HCT116 (cell line): Measurements from ENCODE around the gene ANXA3.

ENCODE experiments used
- POLR2A ChIP-seq: IDR thresholded peaks from 2 replicates; pipeline ENCODE4 v1.7.0; 2011; ENCODE audit warnings: borderline replicate concordance; ENCODE audit not compliant: insufficient read depth, insufficient read length; ENCODE audit errors: extremely low read depth
- POLR2AphosphoS5 ChIP-seq: IDR thresholded peaks from 2 replicates; pipeline ENCODE4 v1.6.1; 2011; ENCODE audit warnings: mild to moderate bottlenecking, low read depth, low read length, moderate library complexity
- SIN3A ChIP-seq: IDR thresholded peaks from 2 replicates; pipeline ENCODE4 v1.6.1; 2012; ENCODE audit warnings: low read depth
- SP1 ChIP-seq: IDR thresholded peaks from 2 replicates; pipeline ENCODE4 v1.6.1; 2012; ENCODE audit warnings: low read depth
- TCF7L2 ChIP-seq: IDR thresholded peaks from 2 replicates; pipeline ENCODE4 v1.7.0; 2011; ENCODE audit warnings: borderline replicate concordance, inconsistent platforms; ENCODE audit not compliant: insufficient read depth, insufficient read length; ENCODE audit errors: extremely low read depth
- YY1 ChIP-seq: IDR thresholded peaks from 2 replicates; pipeline ENCODE4 v1.6.1; 2011; ENCODE audit warnings: low read length, low read depth, moderate library complexity, mild to moderate bottlenecking; ENCODE audit not compliant: insufficient replicate concordance; ENCODE audit errors: extremely low read depth
- ZNF274 ChIP-seq: fragments of 200-500 bp; sonication (Bioruptor generic); IDR thresholded peaks from 2 replicates; pipeline ENCODE4 v1.6.1; 2014; ENCODE audit warnings: mild to moderate bottlenecking, low read depth, low read length, inconsistent platforms
- TF ChIP-seq, protein P1 (sequence below), 3 experiments: fragments of 200-600 bp in 1 of 3; sonication (generic) in 1 of 3; IDR thresholded peaks in 2 of 3; conservative IDR thresholded peaks in 1 of 3; 2 replicates each; pipeline ENCODE4 v1.5.1; 2012 to 2017; ENCODE audit warnings: low read depth in 2 of 3, low read length in 2 of 3, antibody characterized with exemption in 1 of 3, borderline replicate concordance in 1 of 3, control low read depth in 1 of 3, mild to moderate bottlenecking in 1 of 3, mixed read lengths in 1 of 3, mixed run types in 1 of 3, moderate library complexity in 1 of 3; ENCODE audit not compliant: insufficient read depth in 1 of 3
- TF ChIP-seq, protein P2 (sequence below): IDR thresholded peaks from 2 replicates; pipeline ENCODE4 v1.6.1; 2011; ENCODE audit warnings: mild to moderate bottlenecking, low read length, moderate library complexity; ENCODE audit not compliant: insufficient replicate concordance; ENCODE audit errors: extremely low read depth
- TF ChIP-seq, protein P3 (sequence below): IDR thresholded peaks from 2 replicates; pipeline ENCODE4 v1.6.1; 2012; ENCODE audit warnings: low read depth

DNA sequence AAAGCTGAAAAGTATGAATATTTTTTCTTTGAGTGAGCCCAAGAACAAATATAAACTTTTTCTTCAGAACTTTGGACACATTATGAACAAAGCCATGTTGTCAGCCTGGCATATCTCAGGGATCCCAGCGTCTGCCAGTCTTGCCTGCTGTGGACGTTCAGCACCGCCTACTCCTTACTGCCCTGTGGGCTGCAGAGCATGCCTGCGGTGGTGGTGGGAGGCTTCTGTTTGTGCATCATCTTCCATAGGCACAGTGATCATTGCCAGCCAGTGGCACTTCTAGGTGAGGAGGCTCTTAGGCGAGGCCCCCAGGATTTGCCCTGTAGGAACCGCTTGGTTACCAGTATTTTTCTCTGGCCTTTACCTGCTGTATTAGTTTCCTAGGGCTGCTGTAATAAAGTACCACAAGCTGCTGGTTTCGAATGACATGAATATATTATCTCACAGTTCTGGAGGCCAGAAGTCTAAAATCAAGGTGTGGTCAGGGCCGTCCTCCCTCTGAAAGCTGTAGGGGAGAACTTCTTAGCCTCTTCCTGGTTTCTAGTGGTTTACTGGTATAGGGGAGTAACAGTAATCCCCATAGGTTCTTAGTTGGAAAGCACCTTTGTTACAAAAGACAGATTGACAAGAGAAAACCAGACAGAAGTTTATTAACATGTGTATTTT lies 15.4 kb downstream of the ANXA3 start:
- TF ChIP-seq, protein P1, sequence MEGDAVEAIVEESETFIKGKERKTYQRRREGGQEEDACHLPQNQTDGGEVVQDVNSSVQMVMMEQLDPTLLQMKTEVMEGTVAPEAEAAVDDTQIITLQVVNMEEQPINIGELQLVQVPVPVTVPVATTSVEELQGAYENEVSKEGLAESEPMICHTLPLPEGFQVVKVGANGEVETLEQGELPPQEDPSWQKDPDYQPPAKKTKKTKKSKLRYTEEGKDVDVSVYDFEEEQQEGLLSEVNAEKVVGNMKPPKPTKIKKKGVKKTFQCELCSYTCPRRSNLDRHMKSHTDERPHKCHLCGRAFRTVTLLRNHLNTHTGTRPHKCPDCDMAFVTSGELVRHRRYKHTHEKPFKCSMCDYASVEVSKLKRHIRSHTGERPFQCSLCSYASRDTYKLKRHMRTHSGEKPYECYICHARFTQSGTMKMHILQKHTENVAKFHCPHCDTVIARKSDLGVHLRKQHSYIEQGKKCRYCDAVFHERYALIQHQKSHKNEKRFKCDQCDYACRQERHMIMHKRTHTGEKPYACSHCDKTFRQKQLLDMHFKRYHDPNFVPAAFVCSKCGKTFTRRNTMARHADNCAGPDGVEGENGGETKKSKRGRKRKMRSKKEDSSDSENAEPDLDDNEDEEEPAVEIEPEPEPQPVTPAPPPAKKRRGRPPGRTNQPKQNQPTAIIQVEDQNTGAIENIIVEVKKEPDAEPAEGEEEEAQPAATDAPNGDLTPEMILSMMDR (IDR thresholded peaks at IDR 0.05 in 2 of 3, conservative IDR thresholded peaks at IDR 0.05 in 1 of 3; ENCODE audit: borderline replicate concordance in 1 of 3, insufficient read depth in 1 of 3, low read depth in 2 of 3, low read length in 2 of 3) = no peak
- no peak for TF ChIP-seq TCF7L2
- no peak for TF ChIP-seq POLR2A
- TF ChIP-seq SIN3A = no peak
- TF ChIP-seq, protein P2, sequence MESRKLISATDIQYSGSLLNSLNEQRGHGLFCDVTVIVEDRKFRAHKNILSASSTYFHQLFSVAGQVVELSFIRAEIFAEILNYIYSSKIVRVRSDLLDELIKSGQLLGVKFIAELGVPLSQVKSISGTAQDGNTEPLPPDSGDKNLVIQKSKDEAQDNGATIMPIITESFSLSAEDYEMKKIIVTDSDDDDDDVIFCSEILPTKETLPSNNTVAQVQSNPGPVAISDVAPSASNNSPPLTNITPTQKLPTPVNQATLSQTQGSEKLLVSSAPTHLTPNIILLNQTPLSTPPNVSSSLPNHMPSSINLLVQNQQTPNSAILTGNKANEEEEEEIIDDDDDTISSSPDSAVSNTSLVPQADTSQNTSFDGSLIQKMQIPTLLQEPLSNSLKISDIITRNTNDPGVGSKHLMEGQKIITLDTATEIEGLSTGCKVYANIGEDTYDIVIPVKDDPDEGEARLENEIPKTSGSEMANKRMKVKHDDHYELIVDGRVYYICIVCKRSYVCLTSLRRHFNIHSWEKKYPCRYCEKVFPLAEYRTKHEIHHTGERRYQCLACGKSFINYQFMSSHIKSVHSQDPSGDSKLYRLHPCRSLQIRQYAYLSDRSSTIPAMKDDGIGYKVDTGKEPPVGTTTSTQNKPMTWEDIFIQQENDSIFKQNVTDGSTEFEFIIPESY = no peak
- no peak for TF ChIP-seq ZNF274
- TF ChIP-seq, protein P3, sequence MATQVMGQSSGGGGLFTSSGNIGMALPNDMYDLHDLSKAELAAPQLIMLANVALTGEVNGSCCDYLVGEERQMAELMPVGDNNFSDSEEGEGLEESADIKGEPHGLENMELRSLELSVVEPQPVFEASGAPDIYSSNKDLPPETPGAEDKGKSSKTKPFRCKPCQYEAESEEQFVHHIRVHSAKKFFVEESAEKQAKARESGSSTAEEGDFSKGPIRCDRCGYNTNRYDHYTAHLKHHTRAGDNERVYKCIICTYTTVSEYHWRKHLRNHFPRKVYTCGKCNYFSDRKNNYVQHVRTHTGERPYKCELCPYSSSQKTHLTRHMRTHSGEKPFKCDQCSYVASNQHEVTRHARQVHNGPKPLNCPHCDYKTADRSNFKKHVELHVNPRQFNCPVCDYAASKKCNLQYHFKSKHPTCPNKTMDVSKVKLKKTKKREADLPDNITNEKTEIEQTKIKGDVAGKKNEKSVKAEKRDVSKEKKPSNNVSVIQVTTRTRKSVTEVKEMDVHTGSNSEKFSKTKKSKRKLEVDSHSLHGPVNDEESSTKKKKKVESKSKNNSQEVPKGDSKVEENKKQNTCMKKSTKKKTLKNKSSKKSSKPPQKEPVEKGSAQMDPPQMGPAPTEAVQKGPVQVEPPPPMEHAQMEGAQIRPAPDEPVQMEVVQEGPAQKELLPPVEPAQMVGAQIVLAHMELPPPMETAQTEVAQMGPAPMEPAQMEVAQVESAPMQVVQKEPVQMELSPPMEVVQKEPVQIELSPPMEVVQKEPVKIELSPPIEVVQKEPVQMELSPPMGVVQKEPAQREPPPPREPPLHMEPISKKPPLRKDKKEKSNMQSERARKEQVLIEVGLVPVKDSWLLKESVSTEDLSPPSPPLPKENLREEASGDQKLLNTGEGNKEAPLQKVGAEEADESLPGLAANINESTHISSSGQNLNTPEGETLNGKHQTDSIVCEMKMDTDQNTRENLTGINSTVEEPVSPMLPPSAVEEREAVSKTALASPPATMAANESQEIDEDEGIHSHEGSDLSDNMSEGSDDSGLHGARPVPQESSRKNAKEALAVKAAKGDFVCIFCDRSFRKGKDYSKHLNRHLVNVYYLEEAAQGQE = no peak
- no peak for TF ChIP-seq YY1
- TF ChIP-seq SP1 = no peak
- TF ChIP-seq POLR2AphosphoS5 = peak; percentile 23
